Right lobe of liver (tissue), 6 donors: Measurements from ENCODE around the gene TPRKB. TPM values are rescaled to one million over a fixed set of nuclear protein-coding genes. Genes with fewer than 3 reads are reported as not detected.

ENCODE experiments used
- ATAC-seq, 4 donors: fragments of 200-7000 bp; cut with Tn5 transposase; one replicate each; pipeline ENCODE4 v1.9.1; 2020; ENCODE audit warnings: mild to moderate bottlenecking in 4 of 4, moderate library complexity in 4 of 4
- DNase-seq, 3 donors: peaks; one replicate each; pipeline ENCODE4 v3.0.0-alpha.2; 2020
- H3K27ac ChIP-seq, 3 donors: fragments of 200-600 bp; one replicate each; pipeline ENCODE4 v1.8.0; 2022
- H3K27me3 ChIP-seq, 2 donors: fragments of 200-600 bp; one replicate each; pipeline ENCODE4 v1.8.0; 2022
- H3K36me3 ChIP-seq, 4 donors: fragments of 200-600 bp; sonication (generic) in 1 of 4; one replicate each; pipeline versions ENCODE4 v1.5.1 to v1.8.0; 2017 to 2022; ENCODE audit warnings: control low read depth in 1 of 4
- H3K4me1 ChIP-seq, 4 donors: fragments of 200-600 bp; sonication (generic) in 1 of 4; one replicate each; pipeline versions ENCODE4 v1.5.1 to v1.8.0; 2017 to 2022; ENCODE audit warnings: control low read depth in 1 of 4
- H3K4me3 ChIP-seq, 3 donors: fragments of 200-600 bp; one replicate each; pipeline ENCODE4 v1.8.0; 2022
- H3K9me3 ChIP-seq, 4 donors: fragments of 200-600 bp; sonication (generic) in 1 of 4; one replicate each; pipeline versions ENCODE4 v1.5.1 to v1.8.0; 2017 to 2022; ENCODE audit warnings: control low read depth in 1 of 4
- CTCF ChIP-seq, 4 donors: fragments of 200-600 bp in 3 of 4; fragments of 450-650 bp in 1 of 4; IDR thresholded peaks; one replicate each; pipeline versions ENCODE4 v1.5.1 to v1.8.0; 2016 to 2022; ENCODE audit warnings: antibody characterized with exemption in 4 of 4, mild to moderate bottlenecking in 2 of 4
- POLR2A ChIP-seq: fragments of 450-650 bp; IDR thresholded peaks from one replicate; pipeline ENCODE4 v1.6.1; 2017; ENCODE audit warnings: antibody characterized with exemption, mild to moderate bottlenecking
- WGBS: methylation state at CpG from one replicate; pipeline ENCODE4 v1.1.6; 2018; ENCODE audit warnings: low coverage, low lambda C conversion rate; ENCODE audit not compliant: insufficient coverage; ENCODE audit errors: missing lambda C conversion rate; 5-methylcytosine and 5-hydroxymethylcytosine counted together
- intact Hi-C, 2 donors: fragments of 100-400 bp; cut with DNase I; formaldehyde crosslinking; loops; one replicate each; pipeline versions ENCODE4 v1.11.2 to v1.14.1; 2022
- total RNA-seq, 6 experiments: library from RNA; depleted of rRNA in 2 of 6; stranded (reverse); fragments of >200 nt in 2 of 6; fragmentation: NEBNext Ultra II Directional in 3 of 6; extraction: Animal tissue kit (Norgen Biotek cat#: 25700) in 3 of 6; gene quantifications; one replicate each; pipeline versions ENCODE4 v1.1.0 to v1.2.4, GENCODE V29; 2016 to 2023
- donor health status: DM: no; HTN: yes; CAD: no.
- donor health status: DM: no; HTN: no; CAD: no.
- donor health status: DM: no; HTN: no; CAD: no.
- donor health status: DM: no; HTN: yes; CAD: no.
- donor health status: DM: no; HTN: yes; CAD: no.

The TPRKB gene
- total RNA-seq, 6 experiments from 2014 or later: 6.9 to 19.8 (median 11.5) TPM

GRCh38 chr2:73716543-73717250 is 20.4 kb downstream of the TPRKB start:
- Histone ChIP-seq H3K27me3 (no peaks in the 10 kb centered on the region), H3K36me3 (no peaks in the 10 kb centered on the region), H3K27ac (peak overlapping the region; percentile 16 to 37 (median 35)), H3K9me3 (no peaks in the 10 kb centered on the region), H3K4me3 (no peak overlapping the region), H3K4me1 (no peaks in the 10 kb centered on the region)
- TF ChIP-seq CTCF (IDR thresholded peaks at IDR 0.05) (no peak), POLR2A (no peak)
- ATAC-seq: peak; percentile 60 to 79 (median 73)
- intact Hi-C loops: no loop called here
- 37% methylated on average over 8 of the region's 8 CpGs for WGBS
- DNase-seq: no peak

GRCh38 chr2:73714091-73714490 is 23.1 kb downstream of the TPRKB start:
- intact Hi-C loops: no loop called here
- WGBS: 83% methylated on average over 2 of the region's 2 CpGs
- H3K27me3 ChIP-seq: no peaks in the 10 kb centered on the region

GRCh38 chr2:73708527-73708926 is 28.6 kb downstream of the TPRKB start:
- no peaks in the 10 kb centered on the region for H3K27me3 ChIP-seq
- no peak overlapping the region for H3K4me3 ChIP-seq
- H3K36me3 ChIP-seq: no peaks in the 10 kb centered on the region
- TF ChIP-seq POLR2A (no peak), CTCF (IDR thresholded peaks at IDR 0.05) (no peak)
- intact Hi-C loops: no loop called here
- no peaks in the 10 kb centered on the region for H3K9me3 ChIP-seq
- no peaks in the 10 kb centered on the region for H3K4me1 ChIP-seq
- no peak overlapping the region for H3K27ac ChIP-seq
- no CpG with 5 or more reads among the region's 9 CpGs for WGBS
- no peak for ATAC-seq
- no peak for DNase-seq

More at GRCh38 chr2:73714091-73714490, 23.1 kb downstream of the TPRKB start:
- no peak for ATAC-seq
- Histone ChIP-seq H3K4me1 (no peaks in the 10 kb centered on the region), H3K27ac (no peak overlapping the region), H3K4me3 (no peak overlapping the region), H3K36me3 (no peaks in the 10 kb centered on the region), H3K9me3 (no peaks in the 10 kb centered on the region)
- DNase-seq: no peak
- no peak for TF ChIP-seq CTCF (IDR thresholded peaks at IDR 0.05)
- TF ChIP-seq POLR2A: no peak

DNA sequence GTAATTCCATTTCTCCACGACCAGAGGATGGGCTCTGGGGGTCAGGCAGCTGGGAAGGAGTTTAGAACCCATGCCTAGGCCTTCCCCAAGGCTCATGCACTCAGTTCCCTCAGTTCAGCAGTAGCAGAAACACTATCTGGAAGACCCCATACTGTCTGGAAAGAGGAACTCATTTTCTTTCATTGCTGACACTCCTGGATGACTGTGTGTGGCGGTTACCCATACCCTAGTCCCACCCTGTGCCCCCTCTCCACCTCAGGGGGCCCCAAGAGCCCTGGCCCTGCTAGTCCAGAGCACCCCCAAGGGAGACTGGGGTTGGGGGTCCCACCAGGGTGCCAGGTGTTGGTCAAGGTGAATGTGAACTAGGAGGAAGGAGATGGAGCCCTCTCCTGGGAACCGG is 29.5 kb downstream of the TPRKB start:
- Histone ChIP-seq H3K4me1 (peaks cover 0 to 5% (median under 1%) of the 10 kb centered on the region in 4 donors), H3K27me3 (no peaks in the 10 kb centered on the region), H3K9me3 (no peaks in the 10 kb centered on the region), H3K27ac (no peak overlapping the region), H3K4me3 (no peak overlapping the region), H3K36me3 (no peaks in the 10 kb centered on the region)
- WGBS: 83% methylated on average over 1 of the region's 3 CpGs
- DNase-seq: no peak
- ATAC-seq: no peak
- intact Hi-C loops: no loop called here
- TF ChIP-seq POLR2A: no peak
- no peak for TF ChIP-seq CTCF (IDR thresholded peaks at IDR 0.05)
